ENCODE measurements around the gene KIRREL3.
"Not testable (repeated sequence)": the region's sequence is repeated elsewhere in the genome, so short reads cannot be mapped to it uniquely, and the experiment has no call there.

The KIRREL3 gene

GRCh38 chr11:126393143-126393542 lies 607.4 kb downstream of the KIRREL3 start:
- FAIRE-seq: no peak

GRCh38 chr11:126392633-126393013 lies 607.9 kb downstream of the KIRREL3 start:
- no peak for DNase-seq (ENCODE audit: low spot score)
- no peak for FAIRE-seq

More at GRCh38 chr11:126393143-126393542, 607.4 kb downstream of the KIRREL3 start:
- DNase-seq (ENCODE audit: low spot score): no peak

- FAIRE-seq: no peak
- DNase-seq (ENCODE audit: low spot score): no peak
Measured at GRCh38 chr11:126391970-126392632, 608.5 kb downstream of the KIRREL3 start.

- FAIRE-seq: no peak
- DNase-seq (ENCODE audit: low spot score): no peak
Measured at GRCh38 chr11:126391286-126391954, 609.1 kb downstream of the KIRREL3 start.

- DNase-seq (ENCODE audit: low spot score) (no peak), FAIRE-seq (no peak)
Measured at GRCh38 chr11:126390272-126390867, 610.2 kb downstream of the KIRREL3 start.

- FAIRE-seq: no peak
- DNase-seq (ENCODE audit: low spot score): no peak
Measured at GRCh38 chr11:126387857-126388256, 612.7 kb downstream of the KIRREL3 start.

GRCh38 chr11:126386729-126387071 lies 613.9 kb downstream of the KIRREL3 start:
- DNase-seq (ENCODE audit: low spot score); FAIRE-seq: not testable (repeated sequence)

GRCh38 chr11:126385991-126386728 lies 614.4 kb downstream of the KIRREL3 start:
- FAIRE-seq (no peak), DNase-seq (ENCODE audit: low spot score) (no peak)

GRCh38 chr11:126384449-126385070 lies 616.0 kb downstream of the KIRREL3 start:
- no peak for DNase-seq (ENCODE audit: low spot score)
- no peak for FAIRE-seq

GRCh38 chr11:126383339-126384335 lies 616.9 kb downstream of the KIRREL3 start:
- no peak for FAIRE-seq

GRCh38 chr11:126382641-126383040 lies 617.9 kb downstream of the KIRREL3 start:
- not testable (repeated sequence) for FAIRE-seq; DNase-seq (ENCODE audit: low spot score)

More at GRCh38 chr11:126383339-126384335, 616.9 kb downstream of the KIRREL3 start:
- DNase-seq (ENCODE audit: low spot score): no peak

- not testable (repeated sequence) for FAIRE-seq; DNase-seq (ENCODE audit: low spot score)
Measured at GRCh38 chr11:126381960-126382359, 618.6 kb downstream of the KIRREL3 start.

GRCh38 chr11:126380909-126381308 lies 619.7 kb downstream of the KIRREL3 start:
- FAIRE-seq (no peak), DNase-seq (ENCODE audit: low spot score) (no peak)

- DNase-seq (ENCODE audit: low spot score): no peak
- no peak for FAIRE-seq
Measured at GRCh38 chr11:126378763-126379162, 621.8 kb downstream of the KIRREL3 start.

GRCh38 chr11:126375726-126376125 lies 624.8 kb downstream of the KIRREL3 start:
- DNase-seq (ENCODE audit: low spot score): no peak
- no peak for FAIRE-seq

GRCh38 chr11:126374562-126375300 lies 625.8 kb downstream of the KIRREL3 start:
- DNase-seq (ENCODE audit: low spot score); FAIRE-seq: not testable (repeated sequence)

- peak; percentile 83 for FAIRE-seq
- peak; percentile 6 for DNase-seq (ENCODE audit: low spot score)
Measured at GRCh38 chr11:126373389-126374066, 627.0 kb downstream of the KIRREL3 start.

All from RCC 7860 (cell line).